HepG2 (cell line): ENCODE data around the gene RBCK1. TPM values are rescaled to one million over a fixed set of nuclear protein-coding genes. Genes with fewer than 3 reads are reported as not detected.

Experiments
- ARID5B ChIP-seq: IDR thresholded peaks from 2 replicates; pipeline ENCODE4 v1.4.0; 2020; ENCODE audit warnings: mild to moderate bottlenecking, missing genetic modification reagents
- DMTF1 ChIP-seq: sonication (generic); formaldehyde crosslinking; IDR thresholded peaks from 2 replicates; pipeline ENCODE4 v1.4.0; 2020; ENCODE audit warnings: mild to moderate bottlenecking, missing genetic modification reagents
- HDAC6 ChIP-seq: fragments of 200-600 bp; sonication (generic); IDR thresholded peaks from 2 replicates; pipeline ENCODE4 v1.7.0; 2017; ENCODE audit warnings: mild to moderate bottlenecking, antibody characterized with exemption, low read length, low read depth
- HMG20B ChIP-seq: conservative IDR thresholded peaks from 2 replicates; pipeline ENCODE4 v1.6.1; 2016; ENCODE audit warnings: missing genetic modification reagents, missing compliant biosample characterization
- KLF11 ChIP-seq: IDR thresholded peaks from 2 replicates; pipeline ENCODE4 v1.6.1; 2016; ENCODE audit warnings: missing compliant biosample characterization
- KLF15 ChIP-seq: sonication (generic); formaldehyde crosslinking; IDR thresholded peaks from 2 replicates; pipeline ENCODE4 v1.8.1; 2023; ENCODE audit warnings: borderline replicate concordance, mild to moderate bottlenecking, inconsistent platforms, missing genetic modification reagents, mixed read lengths
- PBX3 ChIP-seq: sonication (generic); formaldehyde crosslinking; IDR thresholded peaks from 2 replicates; pipeline ENCODE4 v1.8.1; 2023; ENCODE audit warnings: missing genetic modification reagents, inconsistent platforms, borderline replicate concordance
- TEAD3 ChIP-seq: optimal IDR thresholded peaks from 2 replicates; pipeline ENCODE3; 2016; ENCODE audit warnings: borderline replicate concordance
- ZHX2 ChIP-seq, 2 experiments: sonication (generic) in 1 of 2; formaldehyde crosslinking in 1 of 2; IDR thresholded peaks; 2 replicates each; pipeline versions ENCODE4 v1.6.1 to v1.9.0; 2014 to 2022; ENCODE audit warnings: antibody characterized with exemption in 1 of 2, borderline replicate concordance in 1 of 2, inconsistent platforms in 1 of 2, low read depth in 1 of 2, missing genetic modification reagents in 1 of 2
- ZNF558 ChIP-seq: sonication (generic); formaldehyde crosslinking; IDR thresholded peaks from 2 replicates; pipeline ENCODE4 v1.9.0; 2022; ENCODE audit warnings: mild to moderate bottlenecking, missing genetic modification reagents, borderline replicate concordance
- ZNF7 ChIP-seq: IDR thresholded peaks from 2 replicates; pipeline ENCODE4 v1.6.1; 2016; ENCODE audit warnings: missing biosample characterization, missing genetic modification reagents
- ZNF776 ChIP-seq: sonication (generic); formaldehyde crosslinking; IDR thresholded peaks from 2 replicates; pipeline ENCODE4 v1.4.0; 2020; ENCODE audit warnings: mild to moderate bottlenecking, missing genetic modification reagents
- ZSCAN25 ChIP-seq: sonication (generic); formaldehyde crosslinking; IDR thresholded peaks from 2 replicates; pipeline ENCODE4 v1.8.0; 2022; ENCODE audit warnings: mild to moderate bottlenecking, missing genetic modification reagents
- polyA plus RNA-seq, 8 experiments: library from polyadenylated mRNA; depleted of rRNA in 3 of 8; stranded (reverse) in 7 of 8; unstranded in 1 of 8; fragments of >200 nt; fragmentation: Illumina TruSeq in 4 of 8; extraction: Trizol in 4 of 8; gene quantifications; 2 replicates each; pipeline versions ENCODE4 v1.2.1 to v1.2.3, GENCODE V29; 2011 to 2016; ENCODE audit warnings: low read depth in 4 of 8, missing spikeins in 1 of 8, mixed read lengths in 1 of 8; ENCODE audit not compliant: insufficient read depth in 1 of 8
- total RNA-seq, 5 experiments: library from RNA; depleted of rRNA; stranded (reverse); fragments of >200 nt; fragmentation: Illumina TruSeq; extraction: Trizol; gene quantifications; 2 replicates each; pipeline ENCODE4 v1.2.3, GENCODE V29; 2016; ENCODE audit warnings: low read depth in 1 of 5

The RBCK1 gene
- total and polyA plus RNA-seq, 2 of the 13 experiments (the other 11 are each of a cell fraction or from before 2014, with no cell fraction given) = 149 to 215 TPM

- TF ChIP-seq PBX3 (CRISPR knock-in tag) (no peak), ZNF7 (CRISPR knock-in tag) (no peak), DMTF1 (CRISPR knock-in tag) (peak; percentile 67; the same call in 1 of the 2 replicates), HDAC6 (no peak), KLF11 (CRISPR knock-in tag) (no peak), ARID5B (CRISPR knock-in tag) (0 out of 2 replicates have a peak, but pooled peaks have one; percentile 17), ZNF558 (CRISPR knock-in tag) (no peak), HMG20B (CRISPR knock-in tag) (no peak), ZHX2 (IDR thresholded peaks at IDR 0.05; ENCODE audit: low read depth) (no peak), ZHX2 (CRISPR knock-in tag; IDR thresholded peaks at IDR 0.05; ENCODE audit: borderline replicate concordance) (peak; percentile 27), KLF15 (peak; percentile 32; the same call in 1 of the 2 replicates), ZSCAN25 (CRISPR knock-in tag) (peak; percentile 13; the same call in 1 of the 2 replicates), TEAD3 (no peak), ZNF776 (CRISPR knock-in tag) (peak; percentile 19; the same call in 1 of the 2 replicates)
These were observed 53.4 kb downstream of the RBCK1 start (continued) for GRCh38 chr20:461254-462198.
